Activated CD4-positive, alpha-beta T cell treated with anti-CD3 and anti-CD28 coated beads, Interleukin-2, amount 50 U/mL, for 48 hours (primary cell): ENCODE results near the gene FSTL1.
A peak's percentile ranks its signal among the peaks of the same experiment; 100 is the strongest.

ENCODE experiments used
- DNase-seq, 2 experiments: peaks; one replicate each; pipeline ENCODE4 v3.0.0-alpha.2; 2020

FSTL1 gene

GRCh38 chr3:120468635-120469295 is 18.0 kb upstream of the FSTL1 start:
- DNase-seq: no peak

GRCh38 chr3:120462409-120462959 is 11.7 kb upstream of the FSTL1 start:
- DNase-seq: no peak

- no peak for DNase-seq
Observed at GRCh38 chr3:120461416-120461815, 10.6 kb upstream of the FSTL1 start.

- DNase-seq: no peak
Observed at GRCh38 chr3:120460862-120461261, 10.1 kb upstream of the FSTL1 start.

GRCh38 chr3:120460181-120460790 is 9.5 kb upstream of the FSTL1 start:
- no peak for DNase-seq

GRCh38 chr3:120459196-120459595 is 8.4 kb upstream of the FSTL1 start:
- DNase-seq: no peak

- no peak for DNase-seq
Observed at GRCh38 chr3:120457827-120458226, 7.0 kb upstream of the FSTL1 start.

- no peak for DNase-seq
Observed at GRCh38 chr3:120454076-120454689, 3.4 kb upstream of the FSTL1 start.

- no peak for DNase-seq
Observed at GRCh38 chr3:120452816-120453215, 2.0 kb upstream of the FSTL1 start.

- no peak for DNase-seq
Observed at GRCh38 chr3:120451806-120452205, 1.0 kb upstream of the FSTL1 start.

- DNase-seq: no peak
Observed at GRCh38 chr3:120451272-120451761, 525 bp upstream of the FSTL1 start.

GRCh38 chr3:120449701-120450599 is 842 bp downstream of the FSTL1 start:
- peak; percentile 17 to 19 for DNase-seq

GRCh38 chr3:120449251-120449650 is 1.5 kb downstream of the FSTL1 start:
- no peak for DNase-seq

GRCh38 chr3:120448756-120449155 is 2.0 kb downstream of the FSTL1 start:
- no peak for DNase-seq

GRCh38 chr3:120446891-120447668 is 3.7 kb downstream of the FSTL1 start:
- DNase-seq: no peak

- no peak for DNase-seq
Observed at GRCh38 chr3:120445654-120446053, 5.1 kb downstream of the FSTL1 start.

GRCh38 chr3:120443626-120444123 is 7.1 kb downstream of the FSTL1 start:
- no peak for DNase-seq

GRCh38 chr3:120442975-120443517 is 7.7 kb downstream of the FSTL1 start:
- DNase-seq: no peak

GRCh38 chr3:120441776-120442175 is 9.0 kb downstream of the FSTL1 start:
- DNase-seq: no peak

- no peak for DNase-seq
Observed at GRCh38 chr3:120440762-120441161, 10.0 kb downstream of the FSTL1 start.

- no peak for DNase-seq
Observed at GRCh38 chr3:120440001-120440703, 10.6 kb downstream of the FSTL1 start.
